ENCODE data around the gene ISG20L2. TPM values are rescaled to one million over a fixed set of nuclear protein-coding genes. Genes with fewer than 3 reads are reported as not detected.

ISG20L2 gene
- total RNA-seq, 4 donors from 2014 or later, result 13.6 to 34.9 (median 18.2) TPM

DNA sequence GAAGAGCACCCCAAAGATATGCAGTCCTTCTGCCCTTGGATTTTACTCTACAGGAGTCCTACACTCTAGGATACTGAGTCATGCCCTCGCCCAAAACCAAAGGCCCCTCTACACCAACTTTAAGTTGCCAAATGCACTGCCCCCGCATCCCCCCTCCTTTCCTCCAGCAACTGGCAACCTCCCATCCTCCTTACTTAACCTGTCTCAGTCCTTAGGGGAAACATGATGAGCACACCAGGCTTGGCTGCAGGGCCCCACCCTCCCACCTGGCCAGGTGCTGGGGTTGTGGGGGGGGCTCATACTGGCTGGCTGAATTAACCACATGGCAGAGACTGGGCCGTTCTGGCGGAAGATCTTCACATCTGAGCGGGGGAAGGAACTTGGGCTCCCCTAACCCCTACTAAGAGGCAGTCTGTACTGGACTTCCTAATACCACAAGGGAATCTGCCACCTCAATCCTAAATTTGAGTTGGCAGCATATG is 21.7 kb upstream of the ISG20L2 start:
- peaks cover 50 to 54% of the 10 kb centered on the region in 2 donors for H3K4me1 ChIP-seq
- peak overlapping the region; percentile 27 to 99 (median 51) for H3K4me3 ChIP-seq (replicated peaks in 1 of 3)
- TF ChIP-seq POLR2A (IDR thresholded peaks at IDR 0.05), result peak in 1 of 2 donors; percentile 23
- no peak for TF ChIP-seq CTCF (IDR thresholded peaks at IDR 0.05)
- intact Hi-C loops (cut with DNase I), result no loop called here
- no peaks in the 10 kb centered on the region for H3K9me3 ChIP-seq
- 0 to 6% methylated on average over 3 to 5 of the region's 5 CpGs for WGBS, 2 donors
- H3K36me3 ChIP-seq, result no peaks in the 10 kb centered on the region
- DNase-seq, result peak; percentile 58 to 65
- peak overlapping the region; percentile 93 to 100 (median 99) for H3K27ac ChIP-seq
- H3K27me3 ChIP-seq, result no peaks in the 10 kb centered on the region

DNA sequence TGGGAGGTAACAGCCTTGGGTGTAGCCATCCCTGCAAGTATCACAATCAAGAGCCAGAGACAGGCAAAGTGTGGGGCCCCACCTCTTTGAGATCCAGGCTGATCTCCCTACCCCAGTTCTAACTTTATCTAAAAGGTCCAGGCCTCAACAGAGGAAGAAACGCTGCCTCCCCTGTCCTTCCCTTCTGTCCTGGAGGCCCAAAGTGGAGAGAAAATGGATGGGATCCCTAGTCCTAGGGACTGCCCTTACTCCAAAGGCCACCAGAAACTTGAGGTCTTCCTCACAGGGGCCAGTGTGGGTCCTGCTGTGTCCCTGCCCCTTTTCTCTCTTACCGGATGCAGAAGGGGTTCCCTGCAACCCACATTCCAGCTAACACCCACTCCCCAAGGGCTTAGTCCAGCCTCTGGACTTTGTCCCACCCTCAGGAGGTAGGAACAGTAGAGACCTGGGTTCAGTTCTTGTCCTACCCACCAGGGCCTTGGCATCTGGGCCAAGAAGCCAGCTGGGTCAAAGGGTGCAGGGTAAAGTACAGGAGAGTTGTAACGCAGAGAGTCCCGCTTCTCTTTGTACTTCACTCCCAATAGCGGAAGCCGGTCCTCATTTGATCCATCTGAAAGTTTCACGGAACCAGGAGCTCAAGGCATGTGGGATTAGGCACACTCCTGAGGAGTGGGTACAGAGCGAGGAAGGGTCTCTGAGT is 21.0 kb upstream of the ISG20L2 start:
- TF ChIP-seq POLR2A (IDR thresholded peaks at IDR 0.05), result no peak
- no peak for TF ChIP-seq CTCF (IDR thresholded peaks at IDR 0.05)
- no peaks in the 10 kb centered on the region for H3K27me3 ChIP-seq
- no peak for DNase-seq
- H3K27ac ChIP-seq, result peak overlapping the region; percentile 93 to 100 (median 99)
- H3K4me1 ChIP-seq, result peaks cover 50 to 54% of the 10 kb centered on the region in 2 donors
- no peaks in the 10 kb centered on the region for H3K9me3 ChIP-seq
- H3K36me3 ChIP-seq, result no peaks in the 10 kb centered on the region
- WGBS, 2 donors, result 33 to 38% methylated on average over 8 of the region's 8 CpGs
- H3K4me3 ChIP-seq (replicated peaks in 1 of 3), result peak overlapping the region in 2 of 3 donors; percentile 19 to 99
- intact Hi-C loops (cut with DNase I), result no loop called here

DNA sequence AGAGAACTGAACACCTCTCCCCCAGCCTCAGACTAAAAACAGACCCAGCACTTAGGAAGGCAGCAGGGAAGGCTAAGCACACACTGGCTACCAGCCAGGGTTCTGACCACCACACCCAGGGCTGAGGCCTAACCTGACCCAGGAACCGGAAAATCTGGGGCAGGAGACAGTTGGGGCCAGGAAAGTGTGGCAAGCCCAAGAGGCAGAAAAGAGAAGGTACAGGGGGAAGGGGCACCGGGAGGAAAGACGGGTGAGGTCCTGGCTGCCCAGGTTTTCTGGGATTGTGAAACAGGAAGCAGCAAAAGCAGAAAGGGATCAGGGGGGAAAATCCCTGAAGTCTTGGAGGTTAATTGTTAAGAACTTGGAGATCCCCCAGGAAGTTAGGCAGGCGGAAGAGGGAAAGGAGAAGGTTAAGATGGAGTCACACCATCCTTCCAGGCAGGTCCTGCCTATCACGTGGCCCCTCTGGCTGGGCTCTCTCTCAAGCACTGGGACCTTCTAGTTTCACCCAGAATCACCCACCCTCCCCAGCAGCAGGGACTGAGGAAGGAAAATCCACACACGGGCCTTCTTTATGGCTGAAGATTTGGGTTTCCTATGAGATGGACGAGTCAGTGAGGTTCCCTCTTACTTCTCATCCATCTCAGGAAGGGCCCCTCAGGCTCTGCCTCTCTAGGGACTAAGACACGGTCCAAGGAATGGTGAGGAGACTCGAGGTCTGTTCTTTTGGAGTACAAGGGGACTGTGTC is 20.3 kb upstream of the ISG20L2 start:
- Histone ChIP-seq H3K27ac (peak overlapping the region; percentile 93 to 100 (median 99)), H3K36me3 (peaks cover 2 to 3% of the 10 kb centered on the region in 2 donors), H3K9me3 (no peaks in the 10 kb centered on the region), H3K27me3 (no peaks in the 10 kb centered on the region), H3K4me1 (peaks cover 50 to 54% of the 10 kb centered on the region in 2 donors), H3K4me3 (replicated peaks in 1 of 3) (peak overlapping the region in 2 of 3 donors; percentile 19 to 99)
- intact Hi-C loops (cut with DNase I), result no loop called here
- TF ChIP-seq POLR2A (IDR thresholded peaks at IDR 0.05) (peak in 1 of 2 donors; percentile 53), CTCF (IDR thresholded peaks at IDR 0.05) (no peak)
- DNase-seq, result peak; percentile 83 to 88
- 9% methylated on average over 9 of the region's 9 CpGs for WGBS, 2 donors

DNA sequence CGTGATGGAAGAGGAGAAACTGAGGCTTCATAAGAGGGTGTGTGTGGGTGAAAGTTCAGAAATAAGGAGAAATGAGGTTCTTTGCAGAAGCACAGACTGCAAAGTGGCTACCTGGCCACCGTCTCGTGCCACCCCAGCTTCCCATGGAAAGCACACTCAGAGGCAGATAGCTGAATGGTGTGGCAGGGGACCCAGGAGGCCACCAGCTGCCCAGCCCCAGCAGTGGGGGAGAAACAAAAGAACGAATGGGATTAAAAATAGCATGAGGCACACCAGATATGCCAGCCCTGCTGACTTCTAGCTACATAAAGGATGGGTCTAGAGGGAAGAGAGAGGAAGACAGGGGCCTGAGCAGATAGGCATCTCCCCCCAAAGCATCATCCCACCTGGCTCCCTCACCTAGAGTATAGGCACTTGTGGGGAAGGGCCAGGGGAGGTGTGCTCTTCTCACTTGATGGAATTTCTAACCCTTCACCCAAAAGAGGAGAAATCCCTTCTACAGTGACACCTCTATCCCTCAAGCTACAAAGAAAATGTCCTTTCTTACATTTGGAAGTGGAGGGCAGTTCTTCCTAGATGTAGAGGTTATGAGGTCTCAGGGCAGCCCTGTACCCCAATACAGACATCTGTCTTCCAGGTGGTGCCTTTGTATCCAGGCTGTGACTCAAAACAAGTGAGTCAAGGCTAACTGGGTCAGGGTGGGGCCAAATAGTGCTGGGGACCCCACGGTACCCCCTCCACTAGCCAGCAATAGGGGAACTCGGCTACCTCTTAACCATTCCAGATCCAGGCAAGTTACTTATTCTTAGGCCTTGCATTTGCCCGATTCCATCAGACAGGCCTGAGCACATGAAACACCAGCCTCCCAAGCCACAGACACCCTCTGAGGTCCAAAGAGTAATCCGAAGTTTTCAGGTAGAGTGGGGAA is 19.4 kb upstream of the ISG20L2 start:
- Histone ChIP-seq H3K4me3 (replicated peaks in 1 of 3) (peak overlapping the region in 1 of 3 donors; percentile 99), H3K4me1 (peaks cover 48 to 50% of the 10 kb centered on the region in 2 donors), H3K27me3 (no peaks in the 10 kb centered on the region), H3K9me3 (no peaks in the 10 kb centered on the region), H3K27ac (peak overlapping the region; percentile 93 to 100 (median 99)), H3K36me3 (peaks cover 8 to 11% of the 10 kb centered on the region in 2 donors)
- intact Hi-C loops (cut with DNase I), result no loop called here
- no peak for TF ChIP-seq CTCF (IDR thresholded peaks at IDR 0.05)
- no peak for TF ChIP-seq POLR2A (IDR thresholded peaks at IDR 0.05)
- 10 to 16% methylated on average over 8 of the region's 8 CpGs for WGBS, 2 donors
- DNase-seq, result peak in 1 of 2 donors; percentile 2
